GM18520 (cell line): ENCODE data around the gene LGR6.
A peak's percentile ranks its signal among the peaks of the same experiment; 100 is the strongest.
"Not testable (repeated sequence)": the region's sequence is repeated elsewhere in the genome, so short reads cannot be mapped to it uniquely, and the experiment has no call there.

Source experiments
- ATAC-seq: cut with Tn5 transposase; IDR thresholded peaks from one replicate; pipeline ENCODE4 v1.9.1; 2021; ENCODE audit not compliant: unreplicated experiment

Gene LGR6

GRCh38 chr1:202237052-202237451 is 43.5 kb downstream of the LGR6 start:
- peak; percentile 67 for ATAC-seq

- ATAC-seq = no peak
These were observed 45.3 kb downstream of the LGR6 start for GRCh38 chr1:202238914-202239313.

- not testable (repeated sequence) for ATAC-seq
These were observed 46.6 kb downstream of the LGR6 start for GRCh38 chr1:202240226-202240625.

GRCh38 chr1:202240956-202241355 is 47.4 kb downstream of the LGR6 start:
- no peak for ATAC-seq

- no peak for ATAC-seq
These were observed 47.9 kb downstream of the LGR6 start for GRCh38 chr1:202241376-202242079.

GRCh38 chr1:202242080-202242419 is 48.5 kb downstream of the LGR6 start:
- no peak for ATAC-seq

GRCh38 chr1:202243006-202243405 is 49.4 kb downstream of the LGR6 start:
- no peak for ATAC-seq

GRCh38 chr1:202244841-202245261 is 51.3 kb downstream of the LGR6 start:
- ATAC-seq = no peak

GRCh38 chr1:202245391-202245790 is 51.8 kb downstream of the LGR6 start:
- no peak for ATAC-seq

- no peak for ATAC-seq
These were observed 53.5 kb downstream of the LGR6 start for GRCh38 chr1:202247104-202247503.

GRCh38 chr1:202247837-202248795 is 54.5 kb downstream of the LGR6 start:
- ATAC-seq = no peak

GRCh38 chr1:202248861-202249260 is 55.3 kb downstream of the LGR6 start:
- ATAC-seq = no peak

- ATAC-seq = no peak
These were observed 55.8 kb downstream of the LGR6 start for GRCh38 chr1:202249436-202249835.

- ATAC-seq = no peak
These were observed 56.2 kb downstream of the LGR6 start for GRCh38 chr1:202249846-202250245.

GRCh38 chr1:202250982-202251381 is 57.4 kb downstream of the LGR6 start:
- ATAC-seq = no peak

- no peak for ATAC-seq
These were observed 58.0 kb downstream of the LGR6 start for GRCh38 chr1:202251424-202252256.

- ATAC-seq = no peak
These were observed 58.7 kb downstream of the LGR6 start for GRCh38 chr1:202252271-202252670.

GRCh38 chr1:202254454-202255252 is 61.1 kb downstream of the LGR6 start:
- no peak for ATAC-seq

GRCh38 chr1:202255343-202255742 is 61.7 kb downstream of the LGR6 start:
- ATAC-seq = no peak

GRCh38 chr1:202259705-202260104 is 66.1 kb downstream of the LGR6 start:
- ATAC-seq = no peak
